Measurements from ENCODE around the gene MRPS26.

Gene MRPS26

GRCh38 chr20:3031524-3032147 lies 14.2 kb upstream of the MRPS26 start:
- Histone ChIP-seq H3K4me3 (ENCODE audit: low read depth, low read length) (no peak overlapping the region), H3K4me1 (ENCODE audit: control insufficient read depth, insufficient read depth, low read length) (no peaks in the 10 kb centered on the region), H3K36me3 (ENCODE audit: control insufficient read depth in 2 of 2, insufficient read depth in 1 of 2, low read length in 2 of 2) (peaks cover 47 to 83% of the 10 kb centered on the region in 2 experiments), H3K9me3 (ENCODE audit: control insufficient read depth, insufficient read depth, low read depth, low read length) (no peaks in the 10 kb centered on the region), H3K27ac (ENCODE audit: extremely low read depth, low read depth, low read length) (no peak overlapping the region)
- TF ChIP-seq ZNF747 (tag by site-specific recombination; IDR thresholded peaks at IDR 0.05) (no peak), ZEB2 (tag by site-specific recombination; IDR thresholded peaks at IDR 0.05) (no peak), ZNF707 (tag by site-specific recombination; IDR thresholded peaks at IDR 0.05) (no peak), ZNF529 (tag by site-specific recombination; IDR thresholded peaks at IDR 0.05; ENCODE audit: insufficient replicate concordance) (no peak), ZXDB (tag by site-specific recombination; IDR thresholded peaks at IDR 0.05) (no peak), SP2 (tag by site-specific recombination; IDR thresholded peaks at IDR 0.05) (no peak), ZNF146 (tag by site-specific recombination; IDR thresholded peaks at IDR 0.05) (no peak), ZFP37 (tag by site-specific recombination; IDR thresholded peaks at IDR 0.05) (no peak), ZNF2 (tag by site-specific recombination; IDR thresholded peaks at IDR 0.05) (no peak), ZNF169 (tag by site-specific recombination; IDR thresholded peaks at IDR 0.05) (no peak)
- TF ChIP-seq, protein P1, sequence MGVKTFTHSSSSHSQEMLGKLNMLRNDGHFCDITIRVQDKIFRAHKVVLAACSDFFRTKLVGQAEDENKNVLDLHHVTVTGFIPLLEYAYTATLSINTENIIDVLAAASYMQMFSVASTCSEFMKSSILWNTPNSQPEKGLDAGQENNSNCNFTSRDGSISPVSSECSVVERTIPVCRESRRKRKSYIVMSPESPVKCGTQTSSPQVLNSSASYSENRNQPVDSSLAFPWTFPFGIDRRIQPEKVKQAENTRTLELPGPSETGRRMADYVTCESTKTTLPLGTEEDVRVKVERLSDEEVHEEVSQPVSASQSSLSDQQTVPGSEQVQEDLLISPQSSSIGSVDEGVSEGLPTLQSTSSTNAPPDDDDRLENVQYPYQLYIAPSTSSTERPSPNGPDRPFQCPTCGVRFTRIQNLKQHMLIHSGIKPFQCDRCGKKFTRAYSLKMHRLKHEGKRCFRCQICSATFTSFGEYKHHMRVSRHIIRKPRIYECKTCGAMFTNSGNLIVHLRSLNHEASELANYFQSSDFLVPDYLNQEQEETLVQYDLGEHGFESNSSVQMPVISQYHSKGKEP (tag by site-specific recombination; IDR thresholded peaks at IDR 0.05) = no peak
- TF ChIP-seq, protein P2, sequence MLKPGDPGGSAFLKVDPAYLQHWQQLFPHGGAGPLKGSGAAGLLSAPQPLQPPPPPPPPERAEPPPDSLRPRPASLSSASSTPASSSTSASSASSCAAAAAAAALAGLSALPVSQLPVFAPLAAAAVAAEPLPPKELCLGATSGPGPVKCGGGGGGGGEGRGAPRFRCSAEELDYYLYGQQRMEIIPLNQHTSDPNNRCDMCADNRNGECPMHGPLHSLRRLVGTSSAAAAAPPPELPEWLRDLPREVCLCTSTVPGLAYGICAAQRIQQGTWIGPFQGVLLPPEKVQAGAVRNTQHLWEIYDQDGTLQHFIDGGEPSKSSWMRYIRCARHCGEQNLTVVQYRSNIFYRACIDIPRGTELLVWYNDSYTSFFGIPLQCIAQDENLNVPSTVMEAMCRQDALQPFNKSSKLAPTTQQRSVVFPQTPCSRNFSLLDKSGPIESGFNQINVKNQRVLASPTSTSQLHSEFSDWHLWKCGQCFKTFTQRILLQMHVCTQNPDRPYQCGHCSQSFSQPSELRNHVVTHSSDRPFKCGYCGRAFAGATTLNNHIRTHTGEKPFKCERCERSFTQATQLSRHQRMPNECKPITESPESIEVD (tag by site-specific recombination; IDR thresholded peaks at IDR 0.05) = no peak
- TF ChIP-seq, protein P3, sequence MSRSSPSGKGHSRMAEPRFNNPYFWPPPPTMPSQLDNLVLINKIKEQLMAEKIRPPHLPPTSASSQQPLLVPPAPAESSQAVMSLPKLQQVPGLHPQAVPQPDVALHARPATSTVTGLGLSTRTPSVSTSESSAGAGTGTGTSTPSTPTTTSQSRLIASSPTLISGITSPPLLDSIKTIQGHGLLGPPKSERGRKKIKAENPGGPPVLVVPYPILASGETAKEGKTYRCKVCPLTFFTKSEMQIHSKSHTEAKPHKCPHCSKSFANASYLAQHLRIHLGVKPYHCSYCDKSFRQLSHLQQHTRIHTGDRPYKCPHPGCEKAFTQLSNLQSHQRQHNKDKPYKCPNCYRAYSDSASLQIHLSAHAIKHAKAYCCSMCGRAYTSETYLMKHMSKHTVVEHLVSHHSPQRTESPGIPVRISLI (tag by site-specific recombination; IDR thresholded peaks at IDR 0.05) = no peak
- TF ChIP-seq, protein P4, sequence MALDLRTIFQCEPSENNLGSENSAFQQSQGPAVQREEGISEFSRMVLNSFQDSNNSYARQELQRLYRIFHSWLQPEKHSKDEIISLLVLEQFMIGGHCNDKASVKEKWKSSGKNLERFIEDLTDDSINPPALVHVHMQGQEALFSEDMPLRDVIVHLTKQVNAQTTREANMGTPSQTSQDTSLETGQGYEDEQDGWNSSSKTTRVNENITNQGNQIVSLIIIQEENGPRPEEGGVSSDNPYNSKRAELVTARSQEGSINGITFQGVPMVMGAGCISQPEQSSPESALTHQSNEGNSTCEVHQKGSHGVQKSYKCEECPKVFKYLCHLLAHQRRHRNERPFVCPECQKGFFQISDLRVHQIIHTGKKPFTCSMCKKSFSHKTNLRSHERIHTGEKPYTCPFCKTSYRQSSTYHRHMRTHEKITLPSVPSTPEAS (tag by site-specific recombination; IDR thresholded peaks at IDR 0.05) = no peak
- CTCF ChIA-PET = interaction anchor here (0.9 kb wide), 1 partner anchor 22 kb away, joined by 3 read pairs; no protein-coding TSS in a partner anchor
- POLR2A ChIA-PET = no interaction called here

DNA sequence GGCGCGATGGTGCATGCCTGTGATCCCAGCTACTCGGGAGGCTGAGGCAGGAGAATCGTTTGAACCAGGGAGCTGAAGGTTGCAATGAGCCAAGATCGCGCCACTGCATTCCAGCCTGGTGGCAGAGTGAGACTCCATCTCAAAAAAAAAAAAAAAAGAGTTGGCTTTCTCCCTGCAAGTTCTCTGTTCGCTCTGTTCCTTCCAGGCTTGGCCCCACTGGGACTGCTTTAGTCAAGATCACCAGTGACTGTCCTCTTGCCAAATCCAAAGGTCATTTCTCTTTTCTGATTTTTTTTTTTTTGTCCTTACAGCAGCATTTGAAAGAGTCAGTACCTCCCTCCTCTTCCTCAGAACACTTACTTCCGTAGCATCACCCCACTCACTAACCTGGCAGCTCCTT lies 13.2 kb upstream of the MRPS26 start:
- H3K9me3 ChIP-seq (ENCODE audit: control insufficient read depth, insufficient read depth, low read depth, low read length) = no peaks in the 10 kb centered on the region
- no peak overlapping the region for H3K27ac ChIP-seq (ENCODE audit: extremely low read depth, low read depth, low read length)
- H3K36me3 ChIP-seq (ENCODE audit: control insufficient read depth in 2 of 2, insufficient read depth in 1 of 2, low read length in 2 of 2) = peaks cover 45 to 83% of the 10 kb centered on the region in 2 experiments
- no peak overlapping the region for H3K4me3 ChIP-seq (ENCODE audit: low read depth, low read length)
- POLR2A ChIA-PET = no interaction called here
- H3K4me1 ChIP-seq (ENCODE audit: control insufficient read depth, insufficient read depth, low read length) = no peaks in the 10 kb centered on the region
- CTCF ChIA-PET = interaction anchor here (0.7 kb wide), 1 partner anchor 1269 kb away, joined by 3 read pairs; no protein-coding TSS in a partner anchor
- no peak for TF ChIP-seq ZNF776 (tag by site-specific recombination; IDR thresholded peaks at IDR 0.05; ENCODE audit: borderline replicate concordance)
- no peak for TF ChIP-seq ZNF16 (tag by site-specific recombination; IDR thresholded peaks at IDR 0.05; ENCODE audit: low read depth)
- TF ChIP-seq BCL6B (tag by site-specific recombination; IDR thresholded peaks at IDR 0.05) = no peak
- TF ChIP-seq ZSCAN30 (tag by site-specific recombination; IDR thresholded peaks at IDR 0.05) = no peak
- TF ChIP-seq ZNF704 (tag by site-specific recombination; IDR thresholded peaks at IDR 0.05) = no peak
- TF ChIP-seq ZNF175 (tag by site-specific recombination; IDR thresholded peaks at IDR 0.05) = no peak
- TF ChIP-seq ZNF121 (tag by site-specific recombination; IDR thresholded peaks at IDR 0.05) = no peak
- TF ChIP-seq ZNF558 (tag by site-specific recombination; IDR thresholded peaks at IDR 0.05) = no peak
- no peak for TF ChIP-seq KLF7 (tag by site-specific recombination; IDR thresholded peaks at IDR 0.05; ENCODE audit: borderline replicate concordance)
- TF ChIP-seq ZNF660 (tag by site-specific recombination; IDR thresholded peaks at IDR 0.05) = no peak
- TF ChIP-seq ZNF37A (tag by site-specific recombination; IDR thresholded peaks at IDR 0.05) = no peak
- no peak for TF ChIP-seq ZNF596 (tag by site-specific recombination; IDR thresholded peaks at IDR 0.05)
- TF ChIP-seq ZNF184 (tag by site-specific recombination; IDR thresholded peaks at IDR 0.05) = no peak
- no peak for TF ChIP-seq OVOL3 (tag by site-specific recombination; IDR thresholded peaks at IDR 0.05)
- TF ChIP-seq ZNF335 (tag by site-specific recombination; conservative IDR thresholded peaks at IDR 0.05) = no peak
